RWPE1 (cell line): ENCODE results near the gene USP24.
"Not testable (repeated sequence)": the region's sequence is repeated elsewhere in the genome, so short reads cannot be mapped to it uniquely, and the experiment has no call there.

ENCODE experiments used
- CTCF ChIA-PET: fragments of 350-600 bp; sonication (Branson Sonifier 250); formaldehyde crosslinking; extraction: SDS; loops from one replicate; lab custom pipeline; 2021; lab: Yijun Ruan, JAX
- POLR2A ChIA-PET: fragments of 400-600 bp; formaldehyde crosslinking; extraction: SDS; loops from one replicate; lab custom pipeline; 2020; ENCODE audit warnings: antibody characterized with exemption; ENCODE audit not compliant: low non-redundant PET; lab: Yijun Ruan, JAX
- DNase-seq: peaks from one replicate; pipeline ENCODE4 v3.0.0; 2012; ENCODE audit warnings: low spot score
- H3K27ac ChIP-seq: fragments of 450-650 bp; 2 replicates; pipeline ENCODE4 v1.5.1; 2017
- TF ChIP-seq, protein P1 (sequence below): fragments of 450-650 bp; conservative IDR thresholded peaks from 2 replicates; pipeline ENCODE4 v1.5.1; 2017; ENCODE audit warnings: low read depth, mild to moderate bottlenecking

Gene USP24

DNA sequence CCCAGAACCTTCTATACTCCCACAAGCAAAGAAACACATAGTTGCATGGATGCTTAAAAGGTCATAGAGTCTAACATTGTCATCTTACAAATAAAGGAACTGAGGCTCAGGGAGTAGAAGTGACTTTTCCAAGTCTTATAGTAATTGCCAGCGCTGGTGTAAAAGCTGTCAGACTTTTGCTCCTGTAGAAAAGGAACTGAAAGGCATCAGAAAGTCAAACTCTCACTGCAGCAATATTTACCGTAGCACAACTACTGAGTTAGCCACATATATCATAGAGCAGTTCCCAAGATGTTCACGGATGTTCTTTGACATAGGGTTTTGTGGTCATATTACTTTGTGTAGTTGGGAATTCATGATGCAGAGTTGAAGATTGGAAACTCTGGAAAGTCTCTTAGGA lies 16.6 kb upstream of the USP24 start:
- POLR2A ChIA-PET: no interaction called here
- no peak for DNase-seq
- H3K27ac ChIP-seq: no peak overlapping the region
- TF ChIP-seq, protein P1, sequence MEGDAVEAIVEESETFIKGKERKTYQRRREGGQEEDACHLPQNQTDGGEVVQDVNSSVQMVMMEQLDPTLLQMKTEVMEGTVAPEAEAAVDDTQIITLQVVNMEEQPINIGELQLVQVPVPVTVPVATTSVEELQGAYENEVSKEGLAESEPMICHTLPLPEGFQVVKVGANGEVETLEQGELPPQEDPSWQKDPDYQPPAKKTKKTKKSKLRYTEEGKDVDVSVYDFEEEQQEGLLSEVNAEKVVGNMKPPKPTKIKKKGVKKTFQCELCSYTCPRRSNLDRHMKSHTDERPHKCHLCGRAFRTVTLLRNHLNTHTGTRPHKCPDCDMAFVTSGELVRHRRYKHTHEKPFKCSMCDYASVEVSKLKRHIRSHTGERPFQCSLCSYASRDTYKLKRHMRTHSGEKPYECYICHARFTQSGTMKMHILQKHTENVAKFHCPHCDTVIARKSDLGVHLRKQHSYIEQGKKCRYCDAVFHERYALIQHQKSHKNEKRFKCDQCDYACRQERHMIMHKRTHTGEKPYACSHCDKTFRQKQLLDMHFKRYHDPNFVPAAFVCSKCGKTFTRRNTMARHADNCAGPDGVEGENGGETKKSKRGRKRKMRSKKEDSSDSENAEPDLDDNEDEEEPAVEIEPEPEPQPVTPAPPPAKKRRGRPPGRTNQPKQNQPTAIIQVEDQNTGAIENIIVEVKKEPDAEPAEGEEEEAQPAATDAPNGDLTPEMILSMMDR: no peak
- CTCF ChIA-PET: interaction anchor here (0.7 kb wide), 2 partner anchors 8 to 1568 kb away, joined by 3 to 7 read pairs; no protein-coding TSS in a partner anchor

DNA sequence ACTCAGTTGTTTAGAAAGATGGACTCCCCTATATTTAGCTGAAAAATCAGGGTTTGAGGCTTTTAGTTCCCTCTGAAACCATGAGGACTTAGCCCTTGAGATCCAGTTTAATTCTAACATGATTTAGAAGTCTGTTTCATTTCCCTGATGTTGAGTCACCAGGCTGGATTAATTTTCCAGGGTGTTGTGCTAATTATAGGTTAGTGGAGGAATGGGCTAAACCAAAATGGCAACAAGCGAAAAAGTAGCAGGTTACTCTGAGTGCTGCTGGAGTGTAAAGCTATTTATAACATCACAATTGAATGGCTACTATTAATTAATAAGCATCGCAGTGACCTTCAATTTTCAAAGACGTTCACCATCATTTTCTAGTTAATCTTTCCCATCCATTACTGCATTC lies 15.5 kb upstream of the USP24 start:
- H3K27ac ChIP-seq: no peak overlapping the region
- POLR2A ChIA-PET: no interaction called here
- CTCF ChIA-PET: no interaction called here
- DNase-seq: no peak
- TF ChIP-seq, protein P1: no peak

DNA sequence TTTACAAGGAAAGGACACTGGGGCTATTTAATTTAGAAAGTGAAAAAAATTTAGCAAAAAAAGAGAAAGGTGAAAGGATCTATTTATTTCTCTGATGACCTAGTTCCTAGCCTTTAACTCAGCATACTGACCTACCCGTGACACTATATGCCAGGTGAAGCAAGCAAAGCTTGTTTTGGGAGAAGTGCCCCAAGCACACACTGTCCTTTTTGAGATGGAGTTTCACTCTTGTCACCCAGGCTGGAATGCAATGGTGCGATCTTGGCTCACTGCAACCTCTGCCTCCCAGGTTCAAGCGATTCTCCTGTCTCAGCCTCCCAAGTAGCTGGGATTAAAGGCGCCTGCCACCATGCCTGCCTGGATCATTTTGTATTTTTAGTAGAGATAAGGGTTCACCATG lies 14.6 kb upstream of the USP24 start:
- POLR2A ChIA-PET, DNase-seq, H3K27ac ChIP-seq: not testable (repeated sequence)
- CTCF ChIA-PET: interaction anchor here (0.7 kb wide), 1 partner anchor 17 kb away, joined by 3 read pairs; no protein-coding TSS in a partner anchor

DNA sequence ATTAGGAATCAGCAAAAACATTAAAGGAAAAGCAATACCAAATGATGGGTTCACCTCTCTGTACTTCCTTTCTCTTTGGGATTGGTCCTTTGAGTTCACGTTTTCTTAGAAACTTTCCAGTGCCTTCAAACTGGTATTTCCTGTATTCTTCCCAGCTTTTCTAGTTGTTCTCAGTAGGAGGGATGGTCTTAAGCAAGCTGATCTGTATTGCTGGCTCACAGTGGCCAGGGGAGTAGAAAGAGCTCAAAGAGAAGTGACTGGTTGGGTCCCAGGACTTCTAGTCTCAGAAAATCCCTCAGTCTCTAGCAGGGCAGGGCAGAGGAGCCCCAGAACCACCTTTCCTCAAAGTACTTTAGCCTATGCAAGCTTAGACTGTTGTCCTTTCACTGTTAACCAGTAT lies 10.1 kb upstream of the USP24 start:
- POLR2A ChIA-PET: no interaction called here
- no peak overlapping the region for H3K27ac ChIP-seq
- TF ChIP-seq, protein P1: no peak
- no peak for DNase-seq
- CTCF ChIA-PET: no interaction called here

DNA sequence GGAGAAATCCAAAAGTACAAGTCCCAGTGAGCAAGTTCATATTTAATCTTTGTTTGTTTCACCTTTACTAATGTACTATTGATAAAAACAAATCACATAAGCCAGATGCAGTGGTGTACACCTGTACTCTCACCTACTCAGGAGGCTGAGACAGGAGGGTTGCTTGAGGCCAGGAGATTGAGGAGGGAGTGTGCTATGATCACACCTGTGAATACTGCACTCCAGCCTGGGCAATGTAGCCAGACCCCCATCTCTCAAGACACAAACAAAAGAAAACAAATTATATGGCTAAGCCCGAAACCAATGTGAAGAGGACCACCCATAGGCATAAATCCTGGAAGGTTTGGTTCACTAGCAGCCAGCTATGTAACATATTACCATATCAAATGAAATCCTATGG lies 9.6 kb upstream of the USP24 start:
- DNase-seq: no peak
- TF ChIP-seq, protein P1: no peak
- CTCF ChIA-PET: no interaction called here
- POLR2A ChIA-PET: no interaction called here
- no peak overlapping the region for H3K27ac ChIP-seq

DNA sequence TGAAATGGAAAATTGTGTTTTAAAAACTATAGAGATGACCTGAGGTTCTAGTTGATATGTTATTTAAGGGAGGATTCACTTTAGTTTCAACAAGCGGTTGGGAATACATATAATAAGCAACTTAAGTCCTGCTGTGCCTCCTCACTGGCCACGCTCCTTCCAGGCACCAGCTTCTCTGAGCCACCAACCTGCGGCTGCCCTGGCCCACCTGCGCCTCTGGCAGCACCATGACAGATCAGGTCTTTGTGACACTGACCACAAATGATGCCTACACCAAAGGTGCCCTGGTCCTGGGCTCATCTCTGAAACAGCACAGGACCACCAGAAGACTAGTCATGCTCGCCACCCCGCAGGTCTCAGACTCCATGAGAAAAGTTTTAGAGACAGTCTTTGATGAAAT lies 7.0 kb upstream of the USP24 start:
- TF ChIP-seq, protein P1: no peak
- DNase-seq: no peak
- POLR2A ChIA-PET: no interaction called here
- CTCF ChIA-PET: no interaction called here
- H3K27ac ChIP-seq: no peak overlapping the region

DNA sequence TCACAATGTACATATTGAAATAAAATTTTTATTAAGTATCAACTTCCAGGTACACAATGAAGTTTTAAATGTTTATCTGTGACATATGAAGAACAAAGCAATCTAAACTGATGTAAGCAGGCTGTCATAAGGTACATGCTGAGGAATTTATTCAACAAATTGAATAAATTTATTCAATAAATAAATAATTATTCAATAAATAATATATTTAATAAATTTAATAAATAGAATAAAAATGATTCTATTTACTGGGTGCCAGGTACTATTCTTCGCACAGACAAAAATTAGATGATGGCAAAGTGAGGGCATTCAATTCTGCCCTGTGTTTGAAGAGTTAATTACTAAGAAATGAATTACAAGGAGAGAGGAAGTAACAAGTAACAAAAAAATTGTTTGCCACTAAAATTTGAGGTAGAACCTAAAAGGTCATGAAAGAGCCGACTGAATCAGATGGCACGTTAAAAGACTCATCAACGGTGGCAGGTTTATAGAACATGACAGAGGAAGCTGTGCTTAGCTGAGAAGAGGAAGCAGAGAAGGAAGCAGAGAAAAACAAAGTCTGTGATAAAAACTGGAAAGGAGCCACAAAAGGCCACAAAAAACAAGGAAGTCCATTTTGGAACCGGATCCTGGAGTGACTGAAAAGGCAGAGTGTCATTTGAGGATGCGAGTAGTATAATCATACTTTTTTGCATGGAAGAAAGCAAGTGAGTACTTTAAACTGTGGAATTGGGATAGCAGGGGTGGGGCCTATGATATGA lies 2.2 kb upstream of the USP24 start:
- POLR2A ChIA-PET: no interaction called here
- no peak for DNase-seq
- TF ChIP-seq, protein P1: no peak
- CTCF ChIA-PET: interaction anchor here (0.6 kb wide), 1 partner anchor 45 kb away, joined by 3 read pairs; no protein-coding TSS in a partner anchor
- H3K27ac ChIP-seq: no peak overlapping the region
